ENCODE data around the gene HS6ST3.

Gene HS6ST3

GRCh38 chr13:96165840-96166239, 75.9 kb downstream of the HS6ST3 start:
- no peak for TF ChIP-seq CTCF (IDR thresholded peaks at IDR 0.05; ENCODE audit: low read depth, low read length, missing control alignments)
- no peak overlapping the region for H3K4me3 ChIP-seq (replicated peaks; ENCODE audit: low read depth, low read length)
- DNase-seq (ENCODE audit: extremely low read depth, low read depth) = no peak

DNA sequence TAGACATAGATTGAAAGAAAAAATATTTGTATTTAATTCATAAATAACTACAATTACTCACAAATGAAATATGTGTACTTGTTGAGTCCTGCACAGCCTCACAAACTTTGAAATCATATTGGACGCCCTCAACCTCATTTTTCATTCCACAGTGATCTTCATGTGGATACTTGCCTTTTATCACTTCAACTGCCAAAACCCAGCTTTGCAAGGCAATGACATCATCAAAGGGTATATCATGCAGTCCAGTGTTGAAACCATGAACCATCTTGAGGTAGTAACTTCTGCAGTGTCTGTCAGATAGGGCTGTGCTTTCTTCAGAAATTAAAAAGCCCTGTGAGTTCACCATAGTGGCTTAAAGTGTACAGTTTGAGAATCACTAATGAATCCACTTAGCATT, 82.2 kb downstream of the HS6ST3 start:
- DNase-seq (ENCODE audit: extremely low read depth, low read depth) = no peak
- no peak for TF ChIP-seq CTCF (IDR thresholded peaks at IDR 0.05; ENCODE audit: low read depth, low read length, missing control alignments)
- no peak overlapping the region for H3K4me3 ChIP-seq (replicated peaks; ENCODE audit: low read depth, low read length)

DNA sequence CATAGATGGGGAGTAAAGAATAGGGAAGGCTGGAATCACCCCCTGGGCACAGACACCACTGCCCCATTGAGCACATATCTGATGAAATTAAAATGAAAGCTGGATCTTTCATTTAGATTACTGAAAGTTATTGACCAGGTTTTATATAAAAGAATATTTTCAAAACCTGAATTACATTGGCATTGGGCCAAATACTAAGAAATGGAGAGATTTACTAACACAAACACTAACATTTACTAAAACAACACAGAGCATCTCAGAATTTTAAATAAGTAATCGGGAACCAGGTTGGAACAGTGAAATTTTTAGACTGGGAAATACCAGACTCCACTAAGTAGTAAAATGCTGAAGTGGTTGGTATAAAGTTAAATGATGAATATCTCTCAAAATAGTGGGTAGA, 88.9 kb downstream of the HS6ST3 start:
- H3K4me3 ChIP-seq (replicated peaks; ENCODE audit: low read depth, low read length) = no peak overlapping the region
- no peak for TF ChIP-seq CTCF (IDR thresholded peaks at IDR 0.05; ENCODE audit: low read depth, low read length, missing control alignments)
- DNase-seq (ENCODE audit: extremely low read depth, low read depth) = no peak

- no peak for TF ChIP-seq CTCF (IDR thresholded peaks at IDR 0.05; ENCODE audit: low read depth, low read length, missing control alignments)
- no peak for DNase-seq (ENCODE audit: extremely low read depth, low read depth)
- H3K4me3 ChIP-seq (replicated peaks; ENCODE audit: low read depth, low read length) = no peak overlapping the region
These were observed 89.4 kb downstream of the HS6ST3 start for GRCh38 chr13:96179309-96179708.

- no peak for TF ChIP-seq CTCF (IDR thresholded peaks at IDR 0.05; ENCODE audit: low read depth, low read length, missing control alignments)
- no peak overlapping the region for H3K4me3 ChIP-seq (replicated peaks; ENCODE audit: low read depth, low read length)
These were observed 92.0 kb downstream of the HS6ST3 start for GRCh38 chr13:96181911-96182310.

DNA sequence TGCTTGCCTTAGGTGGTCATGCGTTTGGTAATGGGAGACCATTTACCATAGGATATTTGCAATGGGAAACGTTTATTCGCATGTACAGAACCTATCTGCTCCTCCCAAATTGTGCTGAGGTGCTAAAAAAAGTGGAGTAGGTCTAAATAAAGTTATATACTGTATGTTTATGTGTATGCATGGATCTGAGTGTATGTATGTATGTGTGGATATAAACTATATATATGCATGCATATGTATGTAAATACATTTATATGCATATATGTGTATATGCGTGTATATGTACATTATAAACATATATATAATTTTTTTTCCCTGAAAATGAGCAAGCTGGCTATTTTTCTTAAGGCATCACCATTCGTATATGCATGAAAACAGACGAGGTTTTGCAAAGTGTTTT, 95.9 kb downstream of the HS6ST3 start:
- no peak for TF ChIP-seq CTCF (IDR thresholded peaks at IDR 0.05; ENCODE audit: low read depth, low read length, missing control alignments)
- no peak overlapping the region for H3K4me3 ChIP-seq (replicated peaks; ENCODE audit: low read depth, low read length)
- no peak for DNase-seq (ENCODE audit: extremely low read depth, low read depth)

More at GRCh38 chr13:96181911-96182310, 92.0 kb downstream of the HS6ST3 start:
- no peak for DNase-seq (ENCODE audit: extremely low read depth, low read depth)

GRCh38 chr13:96191367-96191766, 101.5 kb downstream of the HS6ST3 start:
- no peak for TF ChIP-seq CTCF (IDR thresholded peaks at IDR 0.05; ENCODE audit: low read depth, low read length, missing control alignments)
- no peak for DNase-seq (ENCODE audit: extremely low read depth, low read depth)

More at GRCh38 chr13:96191367-96191766, 101.5 kb downstream of the HS6ST3 start:
- no peak overlapping the region for H3K4me3 ChIP-seq (replicated peaks; ENCODE audit: low read depth, low read length)
